ENCODE data around the gene SCGB1D4.

SCGB1D4 gene

GRCh38 chr11:62315431-62315830 lies 16.6 kb upstream of the SCGB1D4 start:
- H3K4me3 ChIP-seq (ENCODE audit: low read depth, low read length), result no peak overlapping the region
- no peak for TF ChIP-seq CTCF (IDR thresholded peaks at IDR 0.05; ENCODE audit: borderline replicate concordance, insufficient read depth, low read depth, low read length)

GRCh38 chr11:62309991-62310390 lies 11.1 kb upstream of the SCGB1D4 start:
- no peak overlapping the region for H3K4me3 ChIP-seq (ENCODE audit: low read depth, low read length)
- no peak for TF ChIP-seq CTCF (IDR thresholded peaks at IDR 0.05; ENCODE audit: borderline replicate concordance, insufficient read depth, low read depth, low read length)

- no peak for TF ChIP-seq CTCF (IDR thresholded peaks at IDR 0.05; ENCODE audit: borderline replicate concordance, insufficient read depth, low read depth, low read length)
- no peak overlapping the region for H3K4me3 ChIP-seq (ENCODE audit: low read depth, low read length)
Observed at GRCh38 chr11:62307950-62308349, 9.1 kb upstream of the SCGB1D4 start.

- no peak overlapping the region for H3K4me3 ChIP-seq (ENCODE audit: low read depth, low read length)
- no peak for TF ChIP-seq CTCF (IDR thresholded peaks at IDR 0.05; ENCODE audit: borderline replicate concordance, insufficient read depth, low read depth, low read length)
Observed at GRCh38 chr11:62306227-62306626, 7.4 kb upstream of the SCGB1D4 start.

GRCh38 chr11:62295504-62295903 lies 3.4 kb downstream of the SCGB1D4 start:
- TF ChIP-seq CTCF (IDR thresholded peaks at IDR 0.05; ENCODE audit: borderline replicate concordance, insufficient read depth, low read depth, low read length), result no peak
- H3K4me3 ChIP-seq (ENCODE audit: low read depth, low read length), result no peak overlapping the region

GRCh38 chr11:62280452-62280851 lies 18.4 kb downstream of the SCGB1D4 start:
- H3K4me3 ChIP-seq (ENCODE audit: low read depth, low read length), result no peak overlapping the region
- TF ChIP-seq CTCF (IDR thresholded peaks at IDR 0.05; ENCODE audit: borderline replicate concordance, insufficient read depth, low read depth, low read length), result no peak

GRCh38 chr11:62273789-62274275 lies 25.0 kb downstream of the SCGB1D4 start:
- H3K4me3 ChIP-seq (ENCODE audit: low read depth, low read length), result no peak overlapping the region
- TF ChIP-seq CTCF (IDR thresholded peaks at IDR 0.05; ENCODE audit: borderline replicate concordance, insufficient read depth, low read depth, low read length), result no peak

Data from GM12875 (cell line).